GM19463 (cell line): Measurements from ENCODE around the gene EGR1.
"Not testable (repeated sequence)": the region's sequence is repeated elsewhere in the genome, so short reads cannot be mapped to it uniquely, and the experiment has no call there.

Experiments used
- ATAC-seq: cut with Tn5 transposase; IDR thresholded peaks from one replicate; pipeline ENCODE4 v1.9.1; 2021; ENCODE audit warnings: mild to moderate bottlenecking, moderate library complexity; ENCODE audit not compliant: unreplicated experiment

Gene EGR1

GRCh38 chr5:138506370-138507306 is 41.4 kb downstream of the EGR1 start:
- no peak for ATAC-seq

GRCh38 chr5:138507485-138507884 is 42.2 kb downstream of the EGR1 start:
- not testable (repeated sequence) for ATAC-seq

- ATAC-seq: no peak
Observed at GRCh38 chr5:138508958-138509357, 43.7 kb downstream of the EGR1 start.

GRCh38 chr5:138514021-138514420 is 48.7 kb downstream of the EGR1 start:
- ATAC-seq: no peak

GRCh38 chr5:138515556-138516245 is 50.4 kb downstream of the EGR1 start:
- no peak for ATAC-seq

GRCh38 chr5:138517437-138517836 is 52.2 kb downstream of the EGR1 start:
- no peak for ATAC-seq
